GM19395 (cell line): ENCODE data around the gene NAV2.
"Not testable (repeated sequence)": the region's sequence is repeated elsewhere in the genome, so short reads cannot be mapped to it uniquely, and the experiment has no call there.

ENCODE experiments used
- ATAC-seq: cut with Tn5 transposase; IDR thresholded peaks from one replicate; pipeline ENCODE4 v1.9.1; 2021; ENCODE audit warnings: mild to moderate bottlenecking, moderate library complexity; ENCODE audit not compliant: unreplicated experiment

The NAV2 gene

GRCh38 chr11:19882356-19882755 is 169.7 kb downstream of the NAV2 start:
- no peak for ATAC-seq

- no peak for ATAC-seq
Measured at GRCh38 chr11:19886498-19886897, 173.9 kb downstream of the NAV2 start.

- no peak for ATAC-seq
Measured at GRCh38 chr11:19887842-19888241, 175.2 kb downstream of the NAV2 start.

GRCh38 chr11:19889531-19889930 is 176.9 kb downstream of the NAV2 start:
- ATAC-seq, result no peak

- ATAC-seq, result no peak
Measured at GRCh38 chr11:19890308-19890707, 177.7 kb downstream of the NAV2 start.

- no peak for ATAC-seq
Measured at GRCh38 chr11:19891022-19891421, 178.4 kb downstream of the NAV2 start.

- ATAC-seq, result no peak
Measured at GRCh38 chr11:19892387-19892786, 179.8 kb downstream of the NAV2 start.

- no peak for ATAC-seq
Measured at GRCh38 chr11:19892876-19893275, 180.2 kb downstream of the NAV2 start.

GRCh38 chr11:19894404-19894803 is 181.8 kb downstream of the NAV2 start:
- ATAC-seq, result no peak

- not testable (repeated sequence) for ATAC-seq
Measured at GRCh38 chr11:19895037-19895436, 182.4 kb downstream of the NAV2 start.

GRCh38 chr11:19895776-19896175 is 183.1 kb downstream of the NAV2 start:
- ATAC-seq, result no peak

- no peak for ATAC-seq
Measured at GRCh38 chr11:19903620-19904069, 191.0 kb downstream of the NAV2 start.

GRCh38 chr11:19905280-19905853 is 192.7 kb downstream of the NAV2 start:
- no peak for ATAC-seq

- ATAC-seq, result no peak
Measured at GRCh38 chr11:19906126-19906525, 193.5 kb downstream of the NAV2 start.

- no peak for ATAC-seq
Measured at GRCh38 chr11:19907008-19907579, 194.5 kb downstream of the NAV2 start.

- ATAC-seq, result no peak
Measured at GRCh38 chr11:19907839-19908238, 195.2 kb downstream of the NAV2 start.

- no peak for ATAC-seq
Measured at GRCh38 chr11:19910931-19911330, 198.3 kb downstream of the NAV2 start.

GRCh38 chr11:19912115-19912957 is 199.7 kb downstream of the NAV2 start:
- no peak for ATAC-seq

- ATAC-seq, result no peak
Measured at GRCh38 chr11:19912958-19913892, 200.6 kb downstream of the NAV2 start.

- ATAC-seq, result no peak
Measured at GRCh38 chr11:19913893-19914249, 201.2 kb downstream of the NAV2 start.

GRCh38 chr11:19915808-19916207 is 203.2 kb downstream of the NAV2 start:
- no peak for ATAC-seq
